Hepatocyte (in vitro differentiated cells): Measurements from ENCODE around the gene HOXD3. TPM values are rescaled to one million over a fixed set of nuclear protein-coding genes. Genes with fewer than 3 reads are reported as not detected.

Experiments
- DNase-seq: peaks from one replicate; pipeline ENCODE4 v3.0.0-alpha.2; 2016; ENCODE audit warnings: low spot score
- H2AFZ ChIP-seq: fragments of 200-600 bp; sonication (generic); 2 replicates; pipeline ENCODE4 v1.6.0; 2016; ENCODE audit warnings: antibody characterized with exemption, mild to moderate bottlenecking
- H3K27ac ChIP-seq: fragments of 200-600 bp; sonication (generic); 2 replicates; pipeline ENCODE4 v1.5.1; 2016; ENCODE audit warnings: mild to moderate bottlenecking
- H3K27me3 ChIP-seq: fragments of 200-600 bp; sonication (generic); 2 replicates; pipeline ENCODE4 v1.6.1; 2016
- H3K36me3 ChIP-seq: fragments of 200-600 bp; sonication (generic); replicated peaks from 2 replicates; pipeline ENCODE4 v1.5.1; 2016; ENCODE audit warnings: low read depth; ENCODE audit not compliant: insufficient read depth
- H3K4me1 ChIP-seq: fragments of 200-600 bp; sonication (generic); 2 replicates; pipeline ENCODE4 v1.5.1; 2016; ENCODE audit warnings: mild to moderate bottlenecking, moderate library complexity; ENCODE audit not compliant: insufficient read depth
- H3K4me2 ChIP-seq: fragments of 200-600 bp; sonication (generic); 2 replicates; pipeline ENCODE4 v1.6.0; 2016
- H3K4me3 ChIP-seq: fragments of 200-600 bp; sonication (generic); 2 replicates; pipeline ENCODE4 v1.5.1; 2016; ENCODE audit warnings: mild to moderate bottlenecking
- H3K79me2 ChIP-seq: fragments of 200-600 bp; sonication (generic); 2 replicates; pipeline ENCODE4 v1.6.0; 2017; ENCODE audit warnings: mild to moderate bottlenecking
- H3K9me2 ChIP-seq: fragments of 200-600 bp; sonication (generic); replicated peaks from 2 replicates; pipeline ENCODE4 v1.6.0; 2017; ENCODE audit warnings: mild to moderate bottlenecking; ENCODE audit not compliant: insufficient read depth
- H3K9me3 ChIP-seq: fragments of 200-600 bp; sonication (generic); 2 replicates; pipeline ENCODE4 v1.5.1; 2016; ENCODE audit warnings: low read depth, mild to moderate bottlenecking
- H4K20me1 ChIP-seq: fragments of 200-600 bp; sonication (generic); 2 replicates; pipeline ENCODE4 v1.6.0; 2016; ENCODE audit warnings: mild to moderate bottlenecking; ENCODE audit not compliant: insufficient read depth, poor library complexity, severe bottlenecking
- CTCF ChIP-seq: fragments of 200-600 bp; sonication (generic); IDR thresholded peaks from 2 replicates; pipeline ENCODE4 v1.5.1; 2016; ENCODE audit warnings: antibody characterized with exemption, mild to moderate bottlenecking; ENCODE audit not compliant: poor library complexity
- EZH2 ChIP-seq: fragments of 200-600 bp; sonication (generic); IDR thresholded peaks from 2 replicates; pipeline ENCODE4 v1.6.1; 2016; ENCODE audit warnings: antibody characterized with exemption, mild to moderate bottlenecking, borderline replicate concordance
- EZH2phosphoT487 ChIP-seq: fragments of 200-600 bp; sonication (generic); IDR thresholded peaks from one replicate; pipeline ENCODE4 v1.6.1; 2018; ENCODE audit warnings: antibody characterized with exemption, mild to moderate bottlenecking, low read depth, moderate library complexity; ENCODE audit not compliant: unreplicated experiment, severe bottlenecking
- whole genome bisulfite sequencing: methylation state at CpG from one replicate; pipeline ENCODE4 v1.1.6; 2016; ENCODE audit warnings: low lambda C conversion rate; ENCODE audit errors: missing lambda C conversion rate; 5-methylcytosine and 5-hydroxymethylcytosine counted together
- polyA plus RNA-seq: library from polyadenylated mRNA; unstranded; fragments of >200 nt; fragmentation: Nextera tagmentation; extraction: Ambion mirVana; gene quantifications from 2 replicates; pipeline ENCODE4 v1.2.1, GENCODE V29; 2016
- total RNA-seq: library from RNA; depleted of rRNA; stranded (reverse); fragments of >200 nt; gene quantifications from 2 replicates; pipeline ENCODE4 v1.2.3, GENCODE V29; 2014

HOXD3 gene
- total and polyA plus RNA-seq, 2 experiments from 2014 or later = 0.13 TPM; not detected in 1

DNA sequence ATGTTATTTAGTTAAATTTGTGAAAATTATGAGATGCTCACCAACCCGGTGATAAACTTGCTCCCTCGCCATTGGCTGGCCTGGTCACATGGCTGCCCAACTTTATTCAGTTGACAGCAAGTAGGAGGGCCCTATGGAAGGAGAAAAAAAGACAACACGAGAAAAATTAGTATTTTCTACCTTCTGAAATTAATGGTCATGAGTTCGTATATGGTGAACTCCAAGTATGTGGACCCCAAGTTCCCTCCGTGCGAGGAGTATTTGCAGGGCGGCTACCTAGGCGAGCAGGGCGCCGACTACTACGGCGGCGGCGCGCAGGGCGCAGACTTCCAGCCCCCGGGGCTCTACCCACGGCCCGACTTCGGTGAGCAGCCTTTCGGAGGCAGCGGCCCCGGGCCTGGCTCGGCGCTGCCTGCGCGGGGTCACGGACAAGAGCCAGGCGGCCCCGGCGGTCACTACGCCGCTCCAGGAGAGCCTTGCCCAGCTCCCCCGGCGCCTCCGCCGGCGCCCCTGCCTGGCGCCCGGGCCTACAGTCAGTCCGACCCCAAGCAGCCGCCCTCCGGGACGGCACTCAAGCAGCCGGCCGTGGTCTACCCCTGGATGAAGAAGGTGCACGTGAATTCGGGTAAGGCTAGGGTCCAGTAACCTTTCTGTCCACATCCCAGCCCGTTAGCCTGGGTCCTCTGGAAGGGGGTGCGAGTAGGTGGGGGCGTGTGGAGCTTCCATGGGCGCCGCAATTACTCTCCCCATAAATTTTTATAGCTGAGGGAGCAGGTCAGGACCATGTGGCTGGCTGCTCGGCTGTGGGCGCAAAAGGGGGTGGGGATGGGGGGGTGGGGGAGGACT is 5.4 kb upstream of the HOXD3 start, which contains the start of gene HOXD4:
Gene HOXD4 (plus strand): TSS at position 109 of the 846 bp plus-strand sequence. CDS start 84 bp downstream, at position 193.
- no peak within 1 kb of the TSS for H3K4me3 ChIP-seq
- DNase-seq = no peak

GRCh38 chr2:176152350-176153181 is 4.5 kb upstream of the HOXD3 start:
- H3K27me3 ChIP-seq = peaks cover 98% of the 10 kb centered on the region
- H3K79me2 ChIP-seq = no peaks in the 10 kb centered on the region
- 44% methylated on average over 30 of the region's 48 CpGs for WGBS
- H3K4me2 ChIP-seq = no peak overlapping the region
- peak; percentile 3 for TF ChIP-seq EZH2
- no peak for TF ChIP-seq CTCF
- peak; percentile 46 for TF ChIP-seq EZH2phosphoT487
- no peaks in the 10 kb centered on the region for H3K9me3 ChIP-seq
- no peak overlapping the region for H2AFZ ChIP-seq
- no peaks in the 10 kb centered on the region for H4K20me1 ChIP-seq
- H3K9me2 ChIP-seq = no peaks in the 10 kb centered on the region
- no peaks in the 10 kb centered on the region for H3K36me3 ChIP-seq
- H3K4me1 ChIP-seq = peaks cover 7% of the 10 kb centered on the region
- DNase-seq = no peak
- no peak overlapping the region for H3K27ac ChIP-seq
- no peak overlapping the region for H3K4me3 ChIP-seq

More for the DNA sequence above, 5.4 kb upstream of the HOXD3 start, which contains the start of gene HOXD4:
- Histone ChIP-seq H3K9me2 (no peaks in the 10 kb centered on the region), H3K79me2 (no peaks in the 10 kb centered on the region), H3K27me3 (peaks cover 98% of the 10 kb centered on the region), H4K20me1 (no peaks in the 10 kb centered on the region), H3K9me3 (no peaks in the 10 kb centered on the region), H2AFZ (no peak within 1 kb of the TSS), H3K27ac (no peak within 1 kb of the TSS), H3K4me2 (peak within 1 kb of the TSS; percentile 61), H3K4me1 (no peaks in the 10 kb centered on the region), H3K36me3 (no peaks in the 10 kb centered on the region)
- 14% methylated on average over 55 of the region's 55 CpGs for WGBS
- TF ChIP-seq EZH2phosphoT487 (peak; percentile 67), EZH2 (peak; percentile 96), CTCF (no peak)

DNA sequence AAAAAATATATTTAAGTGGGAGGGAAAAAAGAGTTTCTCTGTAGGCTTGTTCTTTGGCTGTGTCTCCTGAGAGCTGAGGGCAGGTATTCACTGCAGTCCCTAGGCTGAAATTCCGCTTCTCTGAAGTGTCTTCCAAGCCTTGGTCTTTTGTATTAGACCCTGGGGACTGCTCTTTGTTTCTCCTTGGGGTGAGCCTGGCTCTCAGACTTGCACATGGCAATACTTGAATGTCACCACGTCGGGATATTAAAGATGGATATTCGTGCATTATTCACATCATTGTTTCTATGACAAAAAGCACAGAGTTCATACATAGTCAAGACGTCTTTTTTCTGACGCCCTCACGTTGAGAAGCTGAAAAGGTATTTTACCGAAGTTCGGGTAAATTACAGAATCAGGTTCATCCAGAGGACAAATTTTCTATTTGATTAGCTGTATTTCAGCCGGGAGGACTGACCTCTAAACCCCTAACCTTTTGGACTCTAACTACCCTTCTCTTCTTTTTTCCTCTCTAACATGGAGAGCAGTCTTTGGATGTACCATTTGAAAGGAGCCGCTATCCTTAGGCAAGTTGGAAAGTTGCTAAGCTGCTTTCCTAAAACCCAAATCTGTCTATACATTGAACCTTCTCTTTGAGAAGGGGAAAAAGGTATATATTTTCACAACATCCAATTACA is 2.4 kb upstream of the HOXD3 start:
- Histone ChIP-seq H3K4me3 (no peak overlapping the region), H4K20me1 (no peaks in the 10 kb centered on the region), H3K4me2 (no peak overlapping the region), H3K9me3 (no peaks in the 10 kb centered on the region), H3K79me2 (no peaks in the 10 kb centered on the region), H3K4me1 (peaks cover 9% of the 10 kb centered on the region), H3K36me3 (no peaks in the 10 kb centered on the region), H3K27ac (no peak overlapping the region), H2AFZ (no peak overlapping the region), H3K9me2 (no peaks in the 10 kb centered on the region), H3K27me3 (peaks cover 98% of the 10 kb centered on the region)
- DNase-seq = no peak
- 42% methylated on average over 11 of the region's 11 CpGs for WGBS
- TF ChIP-seq EZH2 (peak; percentile 22), EZH2phosphoT487 (no peak), CTCF (no peak)
